BLaER1 treated with 17β-estradiol and CSF1 and Interleukin-3, amounts not matched to agents 10 nM and 100 nM (cell line): ENCODE data around the gene RANBP3.
"Not testable (repeated sequence)": the region's sequence is repeated elsewhere in the genome, so short reads cannot be mapped to it uniquely, and the experiment has no call there.

Experiments used
- H3K27ac ChIP-seq, 11 experiments: shearing (Covaris generic); formaldehyde crosslinking; 2 replicates each; pipeline ENCODE4 v1.8.1; 2022
- H3K27me3 ChIP-seq, 11 experiments: shearing (Covaris generic); formaldehyde crosslinking; 2 replicates each; pipeline ENCODE4 v1.8.1; 2022
- H3K36me3 ChIP-seq, 11 experiments: shearing (Covaris generic); formaldehyde crosslinking; 2 replicates each; pipeline ENCODE4 v1.8.1; 2022
- H3K4me1 ChIP-seq, 10 experiments: shearing (Covaris generic); formaldehyde crosslinking; 2 replicates each; pipeline ENCODE4 v1.8.1; 2022
- H3K4me2 ChIP-seq, 11 experiments: shearing (Covaris generic); formaldehyde crosslinking; 2 replicates each; pipeline ENCODE4 v1.8.1; 2022
- H3K4me3 ChIP-seq, 10 experiments: shearing (Covaris generic); formaldehyde crosslinking; 2 replicates each; pipeline ENCODE4 v1.8.1; 2022
- H3K9ac ChIP-seq, 11 experiments: shearing (Covaris generic); formaldehyde crosslinking; 2 replicates each; pipeline ENCODE4 v1.8.1; 2022
- H3K9me3 ChIP-seq, 11 experiments: shearing (Covaris generic); formaldehyde crosslinking; replicated peaks in 1 of 11; 2 replicates each; pipeline ENCODE4 v1.8.1; 2022
- H4K20me1 ChIP-seq, 11 experiments: shearing (Covaris generic); formaldehyde crosslinking; 2 replicates each; pipeline ENCODE4 v1.8.1; 2022
- Cebpa-rat ChIP-seq, 11 experiments: shearing (Covaris generic); IDR thresholded peaks; 2 replicates each; pipeline ENCODE4 v1.8.1; 2022

RANBP3 gene

GRCh38 chr19:5968431-5969373 lies 9.2 kb downstream of the RANBP3 start:
- Histone ChIP-seq H3K27ac (peak overlapping the region; percentile 41 to 65 (median 56); a peak in 21 of 22 replicates), H3K4me2 (peak overlapping the region; percentile 72 to 91 (median 86)), H3K4me1 (peaks cover 72 to 96% (median 94%) of the 10 kb centered on the region in 10 experiments), H4K20me1 (peaks cover 92 to 100% (median 98%) of the 10 kb centered on the region in 11 experiments), H3K27me3 (no peaks in the 10 kb centered on the region), H3K9ac (peak overlapping the region; percentile 36 to 66 (median 58); a peak in 21 of 22 replicates), H3K9me3 (no peaks in the 10 kb centered on the region), H3K4me3 (peak overlapping the region in 8 of 10 experiments; percentile 5 to 32 (median 15); a peak in 6 of 20 replicates), H3K36me3 (peaks cover 30 to 85% (median 50%) of the 10 kb centered on the region in 11 experiments; a peak in 21 of 22 replicates)
- 0 out of 22 replicates have a peak, but pooled peaks of 1 of the 11 experiments have one; percentile 10 for TF ChIP-seq Cebpa-rat (IDR thresholded peaks at IDR 0.05)

GRCh38 chr19:5967994-5968430 lies 9.9 kb downstream of the RANBP3 start:
- no peaks in the 10 kb centered on the region for H3K9me3 ChIP-seq
- peaks cover 73 to 96% (median 94%) of the 10 kb centered on the region in 10 experiments for H3K4me1 ChIP-seq
- H3K9ac ChIP-seq = peak overlapping the region; percentile 36 to 66 (median 58); a peak in 19 of 22 replicates
- H3K27me3 ChIP-seq = no peaks in the 10 kb centered on the region
- H4K20me1 ChIP-seq = peaks cover 92 to 100% (median 98%) of the 10 kb centered on the region in 11 experiments
- H3K4me2 ChIP-seq = peak overlapping the region; percentile 72 to 91 (median 86)
- H3K36me3 ChIP-seq = peaks cover 23 to 78% (median 44%) of the 10 kb centered on the region in 11 experiments; a peak in 21 of 22 replicates
- no peak; a peak in 1 of 22 replicates for TF ChIP-seq Cebpa-rat (IDR thresholded peaks at IDR 0.05)
- H3K4me3 ChIP-seq = peak overlapping the region in 6 of 10 experiments; percentile 5 to 31 (median 10); a peak in 6 of 20 replicates
- peak overlapping the region; percentile 41 to 65 (median 56); a peak in 18 of 22 replicates for H3K27ac ChIP-seq

GRCh38 chr19:5967571-5967970 lies 10.4 kb downstream of the RANBP3 start:
- H3K27me3 ChIP-seq = no peaks in the 10 kb centered on the region
- H3K27ac ChIP-seq = peak overlapping the region in 9 of 11 experiments; percentile 13 to 65 (median 59); a peak in 14 of 22 replicates
- H3K4me1 ChIP-seq = peaks cover 73 to 96% (median 94%) of the 10 kb centered on the region in 10 experiments
- peaks cover 90 to 100% (median 98%) of the 10 kb centered on the region in 11 experiments for H4K20me1 ChIP-seq
- H3K4me3 ChIP-seq = no peak overlapping the region
- peaks cover 23 to 74% (median 40%) of the 10 kb centered on the region in 11 experiments; a peak in 21 of 22 replicates for H3K36me3 ChIP-seq
- peak overlapping the region; percentile 36 to 64 (median 51); a peak in 18 of 22 replicates for H3K9ac ChIP-seq
- peak overlapping the region; percentile 72 to 91 (median 86); a peak in 21 of 22 replicates for H3K4me2 ChIP-seq
- no peaks in the 10 kb centered on the region for H3K9me3 ChIP-seq
- TF ChIP-seq Cebpa-rat (IDR thresholded peaks at IDR 0.05) = no peak

- Histone ChIP-seq H3K4me2 (peak overlapping the region in 8 of 11 experiments; percentile 2 to 90 (median 82); a peak in 10 of 22 replicates), H3K4me3 (no peak overlapping the region), H4K20me1 (peaks cover 87 to 100% (median 98%) of the 10 kb centered on the region in 11 experiments), H3K36me3 (peaks cover 19 to 68% (median 34%) of the 10 kb centered on the region in 11 experiments; a peak in 21 of 22 replicates), H3K27me3 (no peaks in the 10 kb centered on the region), H3K4me1 (peaks cover 73 to 96% (median 94%) of the 10 kb centered on the region in 10 experiments), H3K9me3 (no peaks in the 10 kb centered on the region), H3K27ac (peak overlapping the region in 2 of 11 experiments; percentile 52 to 60; a peak in 1 of 22 replicates), H3K9ac (peak overlapping the region in 9 of 11 experiments; percentile 43 to 64 (median 54); a peak in 9 of 22 replicates)
- TF ChIP-seq Cebpa-rat (IDR thresholded peaks at IDR 0.05) = no peak
Measured at GRCh38 chr19:5966941-5967340, 11.0 kb downstream of the RANBP3 start.

GRCh38 chr19:5966215-5966614 lies 11.7 kb downstream of the RANBP3 start:
- peaks cover 18 to 61% (median 26%) of the 10 kb centered on the region in 11 experiments; a peak in 21 of 22 replicates for H3K36me3 ChIP-seq
- peaks cover 73 to 96% (median 95%) of the 10 kb centered on the region in 10 experiments for H3K4me1 ChIP-seq
- H3K4me2 ChIP-seq = peak overlapping the region in 9 of 11 experiments; percentile 19 to 75 (median 59); a peak in 16 of 22 replicates
- H4K20me1 ChIP-seq = peaks cover 87 to 100% (median 98%) of the 10 kb centered on the region in 11 experiments
- H3K9ac ChIP-seq = peak overlapping the region in 8 of 11 experiments; percentile 3 to 64 (median 20); a peak in 8 of 22 replicates
- H3K9me3 ChIP-seq = no peaks in the 10 kb centered on the region
- H3K4me3 ChIP-seq = no peak overlapping the region
- no peaks in the 10 kb centered on the region for H3K27me3 ChIP-seq
- TF ChIP-seq Cebpa-rat (IDR thresholded peaks at IDR 0.05) = no peak
- no peak overlapping the region for H3K27ac ChIP-seq

- Histone ChIP-seq H3K9me3 (no peaks in the 10 kb centered on the region), H4K20me1 (peaks cover 86 to 100% (median 98%) of the 10 kb centered on the region in 11 experiments), H3K4me2 (peak overlapping the region in 9 of 11 experiments; percentile 19 to 75 (median 59); a peak in 16 of 22 replicates), H3K4me1 (peaks cover 74 to 98% (median 96%) of the 10 kb centered on the region in 10 experiments), H3K36me3 (peaks cover 18 to 61% (median 23%) of the 10 kb centered on the region in 11 experiments; a peak in 21 of 22 replicates), H3K4me3 (no peak overlapping the region), H3K27ac (no peak overlapping the region; a peak in 2 of 22 replicates), H3K9ac (peak overlapping the region in 7 of 11 experiments; percentile 13 to 52 (median 21); a peak in 8 of 22 replicates), H3K27me3 (no peaks in the 10 kb centered on the region)
- no peak for TF ChIP-seq Cebpa-rat (IDR thresholded peaks at IDR 0.05)
Measured at GRCh38 chr19:5964816-5965565, 12.9 kb downstream of the RANBP3 start.

GRCh38 chr19:5963855-5964254 lies 14.1 kb downstream of the RANBP3 start:
- Histone ChIP-seq H3K4me3 (no peak overlapping the region), H4K20me1 (peaks cover 86 to 100% (median 98%) of the 10 kb centered on the region in 11 experiments), H3K36me3 (peaks cover 19 to 61% (median 24%) of the 10 kb centered on the region in 11 experiments; a peak in 21 of 22 replicates), H3K9me3 (no peaks in the 10 kb centered on the region), H3K27ac (peak overlapping the region in 8 of 11 experiments; percentile 2 to 74 (median 66); a peak in 13 of 22 replicates), H3K27me3 (no peaks in the 10 kb centered on the region), H3K9ac (peak overlapping the region in 7 of 11 experiments; percentile 5 to 73 (median 20); a peak in 8 of 22 replicates), H3K4me1 (peaks cover 63 to 98% (median 96%) of the 10 kb centered on the region in 10 experiments), H3K4me2 (peak overlapping the region; percentile 76 to 96 (median 89); a peak in 20 of 22 replicates)
- no peak for TF ChIP-seq Cebpa-rat (IDR thresholded peaks at IDR 0.05)

GRCh38 chr19:5963259-5963658 lies 14.7 kb downstream of the RANBP3 start:
- H3K4me2 ChIP-seq = peak overlapping the region; percentile 76 to 96 (median 89)
- H4K20me1 ChIP-seq = peaks cover 86 to 100% (median 98%) of the 10 kb centered on the region in 11 experiments
- H3K4me3 ChIP-seq, H3K27me3 ChIP-seq, H3K9me3 ChIP-seq: not testable (repeated sequence)
- H3K27ac ChIP-seq = peak overlapping the region; percentile 21 to 74 (median 66); a peak in 12 of 22 replicates
- peaks cover 19 to 62% (median 30%) of the 10 kb centered on the region in 11 experiments; a peak in 21 of 22 replicates for H3K36me3 ChIP-seq
- peaks cover 57 to 98% (median 96%) of the 10 kb centered on the region in 10 experiments for H3K4me1 ChIP-seq
- H3K9ac ChIP-seq = peak overlapping the region in 10 of 11 experiments; percentile 16 to 73 (median 57); a peak in 11 of 22 replicates
